Globus pallidus (tissue), 1 donor: ENCODE results near the gene ABLIM2.

Experiments
- DNase-seq: peaks from one replicate; pipeline ENCODE4 v3.0.0-alpha.2; 2015; ENCODE audit warnings: low spot score

The ABLIM2 gene

GRCh38 chr4:8158710-8159536 is at the start of gene ABLIM2:
Gene ABLIM2, minus strand, starts transcription at chr4:8158813. Its CDS starts 124 bp downstream, at chr4:8158689.
- peak; percentile 96 for DNase-seq

GRCh38 chr4:8207314-8207713 is 48.7 kb upstream of the ABLIM2 start:
- DNase-seq, result no peak

- DNase-seq, result no peak
Observed at GRCh38 chr4:8205749-8206611, 47.4 kb upstream of the ABLIM2 start.

- DNase-seq, result no peak
Observed at GRCh38 chr4:8205241-8205707, 46.7 kb upstream of the ABLIM2 start.

GRCh38 chr4:8204576-8205227 is 46.1 kb upstream of the ABLIM2 start:
- no peak for DNase-seq

- no peak for DNase-seq
Observed at GRCh38 chr4:8203817-8204216, 45.2 kb upstream of the ABLIM2 start.

GRCh38 chr4:8203052-8203401 is 44.4 kb upstream of the ABLIM2 start:
- no peak for DNase-seq

- DNase-seq, result no peak
Observed at GRCh38 chr4:8202108-8203051, 43.8 kb upstream of the ABLIM2 start.

GRCh38 chr4:8201321-8201781 is 42.7 kb upstream of the ABLIM2 start:
- DNase-seq, result no peak

- DNase-seq, result peak; percentile 51
Observed at GRCh38 chr4:8200302-8200975, 41.8 kb upstream of the ABLIM2 start.

GRCh38 chr4:8199594-8200301 is 41.1 kb upstream of the ABLIM2 start:
- no peak for DNase-seq

GRCh38 chr4:8198906-8199593 is 40.4 kb upstream of the ABLIM2 start, which contains the start of gene SH3TC1:
Gene SH3TC1, plus strand, starts transcription at chr4:8199290. Its CDS starts 5,905 bp downstream, at chr4:8205195.
- DNase-seq, result peak; percentile 76

- no peak for DNase-seq
Observed at GRCh38 chr4:8198206-8198905, 39.7 kb upstream of the ABLIM2 start.

GRCh38 chr4:8197521-8197920 is 38.9 kb upstream of the ABLIM2 start:
- no peak for DNase-seq

- DNase-seq, result no peak
Observed at GRCh38 chr4:8195841-8196458, 37.3 kb upstream of the ABLIM2 start.

GRCh38 chr4:8195431-8195830 is 36.8 kb upstream of the ABLIM2 start:
- no peak for DNase-seq

- no peak for DNase-seq
Observed at GRCh38 chr4:8194306-8195242, 36.0 kb upstream of the ABLIM2 start.
